ENCODE measurements around the gene TMEM11. TPM values are rescaled to one million over a fixed set of nuclear protein-coding genes. Genes with fewer than 3 reads are reported as not detected.

The TMEM11 gene
- total RNA-seq, 1 experiment from 2014 or later, result 47.6 TPM

- H3K4me3 ChIP-seq (ENCODE audit: low read depth, low read length, poor library complexity, severe bottlenecking), result no peak overlapping the region
- H3K27ac ChIP-seq (ENCODE audit: low read depth, low read length, poor library complexity, severe bottlenecking), result no peak overlapping the region
- no peak for DNase-seq (ENCODE audit: low spot score)
- ChIA-PET CTCF (no interaction called here), POLR2A (ENCODE audit: low non-redundant PET) (no interaction called here)
- intact Hi-C loops (cut with micrococcal nuclease; ENCODE audit: unreplicated experiment), result no loop called here
- no peaks in the 10 kb centered on the region for H3K9me3 ChIP-seq (ENCODE audit: low read depth, low read length, poor library complexity, severe bottlenecking)
- TF ChIP-seq CTCF (conservative IDR thresholded peaks at IDR 0.05; ENCODE audit: low read depth, low read length), result no peak
- TF ChIP-seq EZH2 (IDR thresholded peaks at IDR 0.05; ENCODE audit: borderline replicate concordance, low read depth, low read length, poor library complexity, severe bottlenecking), result no peak
- H3K27me3 ChIP-seq (replicated peaks; ENCODE audit: insufficient read depth, low read depth, low read length, poor library complexity), result no peaks in the 10 kb centered on the region
- no peaks in the 10 kb centered on the region for H3K36me3 ChIP-seq (ENCODE audit: insufficient read depth, low read length, poor library complexity, severe bottlenecking)
- no TSS peak for BruUV-seq (replicated peaks)
- no peaks in the 10 kb centered on the region for H3K4me1 ChIP-seq (ENCODE audit: insufficient read depth, low read length, poor library complexity, severe bottlenecking)
These were observed 49.3 kb downstream of the TMEM11 start for GRCh38 chr17:21164620-21165019.

GRCh38 chr17:21164216-21164615 is 49.7 kb downstream of the TMEM11 start:
- no peaks in the 10 kb centered on the region for H3K4me1 ChIP-seq (ENCODE audit: insufficient read depth, low read length, poor library complexity, severe bottlenecking)
- CTCF ChIA-PET, result no interaction called here
- H3K4me3 ChIP-seq (ENCODE audit: low read depth, low read length, poor library complexity, severe bottlenecking), result no peak overlapping the region
- no TSS peak for BruUV-seq (replicated peaks)
- DNase-seq (ENCODE audit: low spot score), result no peak
- TF ChIP-seq CTCF (conservative IDR thresholded peaks at IDR 0.05; ENCODE audit: low read depth, low read length) (no peak), EZH2 (IDR thresholded peaks at IDR 0.05; ENCODE audit: borderline replicate concordance, low read depth, low read length, poor library complexity, severe bottlenecking) (no peak)
- POLR2A ChIA-PET (ENCODE audit: low non-redundant PET), result no interaction called here
- H3K36me3 ChIP-seq (ENCODE audit: insufficient read depth, low read length, poor library complexity, severe bottlenecking), result no peaks in the 10 kb centered on the region
- intact Hi-C loops (cut with micrococcal nuclease; ENCODE audit: unreplicated experiment), result no loop called here
- no peak overlapping the region for H3K27ac ChIP-seq (ENCODE audit: low read depth, low read length, poor library complexity, severe bottlenecking)
- H3K27me3 ChIP-seq (replicated peaks; ENCODE audit: insufficient read depth, low read depth, low read length, poor library complexity), result no peaks in the 10 kb centered on the region
- no peaks in the 10 kb centered on the region for H3K9me3 ChIP-seq (ENCODE audit: low read depth, low read length, poor library complexity, severe bottlenecking)

- POLR2A ChIA-PET (ENCODE audit: low non-redundant PET), result no interaction called here
- no TSS peak for BruUV-seq (replicated peaks)
- Histone ChIP-seq H3K9me3 (ENCODE audit: low read depth, low read length, poor library complexity, severe bottlenecking) (no peaks in the 10 kb centered on the region), H3K27me3 (replicated peaks; ENCODE audit: insufficient read depth, low read depth, low read length, poor library complexity) (no peaks in the 10 kb centered on the region), H3K36me3 (ENCODE audit: insufficient read depth, low read length, poor library complexity, severe bottlenecking) (no peaks in the 10 kb centered on the region), H3K4me1 (ENCODE audit: insufficient read depth, low read length, poor library complexity, severe bottlenecking) (no peaks in the 10 kb centered on the region), H3K4me3 (ENCODE audit: low read depth, low read length, poor library complexity, severe bottlenecking) (no peak overlapping the region), H3K27ac (ENCODE audit: low read depth, low read length, poor library complexity, severe bottlenecking) (no peak overlapping the region)
- CTCF ChIA-PET, result no interaction called here
- intact Hi-C loops (cut with micrococcal nuclease; ENCODE audit: unreplicated experiment), result no loop called here
- no peak for DNase-seq (ENCODE audit: low spot score)
- TF ChIP-seq CTCF (conservative IDR thresholded peaks at IDR 0.05; ENCODE audit: low read depth, low read length), result no peak
- no peak for TF ChIP-seq EZH2 (IDR thresholded peaks at IDR 0.05; ENCODE audit: borderline replicate concordance, low read depth, low read length, poor library complexity, severe bottlenecking)
These were observed 50.9 kb downstream of the TMEM11 start for GRCh38 chr17:21163101-21163500.
